AG04450 (cell line): ENCODE measurements around the gene MYO7B. TPM values are rescaled to one million over a fixed set of nuclear protein-coding genes. Genes with fewer than 3 reads are reported as not detected.

Experiments
- CTCF ChIA-PET: fragments of 300-600, 350-600 bp; formaldehyde crosslinking; extraction: SDS; loops from one replicate; lab custom pipeline; 2022; ENCODE audit warnings: antibody characterized with exemption, inconsistent platforms; lab: Charles Lee
- POLR2A ChIA-PET: fragments of 350-600 bp; formaldehyde crosslinking; extraction: SDS; loops from one replicate; lab custom pipeline; 2021; ENCODE audit warnings: antibody characterized with exemption, inconsistent platforms; lab: Yijun Ruan, JAX
- DNase-seq: peaks from one replicate; pipeline ENCODE4 v3.0.0-alpha.2; 2011; ENCODE audit warnings: low read depth, low spot score
- H3K27ac ChIP-seq: one replicate; pipeline ENCODE4 v1.5.1; 2012; ENCODE audit warnings: low read depth, low read length, control low read depth
- H3K27me3 ChIP-seq: one replicate; pipeline ENCODE4 v1.6.0; 2012; ENCODE audit warnings: low read length; ENCODE audit not compliant: control insufficient read depth, insufficient read depth
- H3K4me3 ChIP-seq: 2 replicates; pipeline ENCODE4 v1.5.1; 2011; ENCODE audit warnings: mild to moderate bottlenecking, low read depth, low read length, control low read depth
- H3K9me3 ChIP-seq: 2 replicates; pipeline ENCODE4 v1.5.1; 2012; ENCODE audit warnings: low read length; ENCODE audit not compliant: control insufficient read depth, insufficient read depth
- polyA plus RNA-seq: library from polyadenylated mRNA; depleted of rRNA; stranded (reverse); fragments of >200 nt; gene quantifications from 2 replicates; pipeline ENCODE4 v1.2.3, GENCODE V29; 2011
- TF ChIP-seq, protein P1 (sequence below): IDR thresholded peaks from 2 replicates; pipeline ENCODE4 v1.5.1; 2011; ENCODE audit warnings: low read depth, low read length, control low read depth, inconsistent platforms

The MYO7B gene
- polyA plus RNA-seq, 1 experiment, result 0.02 TPM

GRCh38 chr2:127632592-127633489 lies 97.4 kb downstream of the MYO7B start:
- H3K9me3 ChIP-seq, result no peaks in the 10 kb centered on the region; the same call in 1 of the 2 replicates
- ChIA-PET POLR2A (no interaction called here), CTCF (no interaction called here)
- H3K4me3 ChIP-seq, result no peak overlapping the region
- H3K27ac ChIP-seq, result no peak overlapping the region
- TF ChIP-seq, protein P1, sequence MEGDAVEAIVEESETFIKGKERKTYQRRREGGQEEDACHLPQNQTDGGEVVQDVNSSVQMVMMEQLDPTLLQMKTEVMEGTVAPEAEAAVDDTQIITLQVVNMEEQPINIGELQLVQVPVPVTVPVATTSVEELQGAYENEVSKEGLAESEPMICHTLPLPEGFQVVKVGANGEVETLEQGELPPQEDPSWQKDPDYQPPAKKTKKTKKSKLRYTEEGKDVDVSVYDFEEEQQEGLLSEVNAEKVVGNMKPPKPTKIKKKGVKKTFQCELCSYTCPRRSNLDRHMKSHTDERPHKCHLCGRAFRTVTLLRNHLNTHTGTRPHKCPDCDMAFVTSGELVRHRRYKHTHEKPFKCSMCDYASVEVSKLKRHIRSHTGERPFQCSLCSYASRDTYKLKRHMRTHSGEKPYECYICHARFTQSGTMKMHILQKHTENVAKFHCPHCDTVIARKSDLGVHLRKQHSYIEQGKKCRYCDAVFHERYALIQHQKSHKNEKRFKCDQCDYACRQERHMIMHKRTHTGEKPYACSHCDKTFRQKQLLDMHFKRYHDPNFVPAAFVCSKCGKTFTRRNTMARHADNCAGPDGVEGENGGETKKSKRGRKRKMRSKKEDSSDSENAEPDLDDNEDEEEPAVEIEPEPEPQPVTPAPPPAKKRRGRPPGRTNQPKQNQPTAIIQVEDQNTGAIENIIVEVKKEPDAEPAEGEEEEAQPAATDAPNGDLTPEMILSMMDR, result no peak
- DNase-seq, result no peak
- H3K27me3 ChIP-seq, result no peaks in the 10 kb centered on the region

GRCh38 chr2:127633556-127634065 lies 98.1 kb downstream of the MYO7B start:
- H3K27me3 ChIP-seq, result no peaks in the 10 kb centered on the region
- H3K27ac ChIP-seq, result no peak overlapping the region
- POLR2A ChIA-PET, result no interaction called here
- no peak for DNase-seq
- TF ChIP-seq, protein P1, result no peak
- H3K9me3 ChIP-seq, result no peaks in the 10 kb centered on the region; the same call in 1 of the 2 replicates
- CTCF ChIA-PET, result no interaction called here
- H3K4me3 ChIP-seq, result no peak overlapping the region

GRCh38 chr2:127634066-127634617 lies 98.7 kb downstream of the MYO7B start:
- TF ChIP-seq, protein P1, result no peak
- CTCF ChIA-PET, result no interaction called here
- H3K27ac ChIP-seq, result no peak overlapping the region
- no peak overlapping the region for H3K4me3 ChIP-seq
- POLR2A ChIA-PET, result no interaction called here
- DNase-seq, result no peak
- H3K9me3 ChIP-seq, result no peaks in the 10 kb centered on the region; the same call in 1 of the 2 replicates
- no peaks in the 10 kb centered on the region for H3K27me3 ChIP-seq

GRCh38 chr2:127634626-127635379 lies 99.3 kb downstream of the MYO7B start:
- Histone ChIP-seq H3K9me3 (no peaks in the 10 kb centered on the region; the same call in 1 of the 2 replicates), H3K4me3 (no peak overlapping the region), H3K27ac (no peak overlapping the region), H3K27me3 (no peaks in the 10 kb centered on the region)
- ChIA-PET POLR2A (no interaction called here), CTCF (no interaction called here)
- DNase-seq, result no peak
- TF ChIP-seq, protein P1, result no peak
